Mammary epithelial cell (primary cell): Measurements from ENCODE around the gene SLC35E1.

Experiments
- CTCF ChIP-seq, 2 donors: IDR thresholded peaks in 1 of 2; conservative IDR thresholded peaks in 1 of 2; 2 replicates each; pipeline ENCODE4 v1.5.1; 2011 to 2012; ENCODE audit warnings: inconsistent platforms in 2 of 2, low read length in 2 of 2, mild to moderate bottlenecking in 2 of 2, control low read depth in 1 of 2, low read depth in 1 of 2; ENCODE audit not compliant: insufficient read depth in 1 of 2; ENCODE audit errors: extremely low read depth in 1 of 2
- EZH2 ChIP-seq: IDR thresholded peaks from 2 replicates; pipeline ENCODE4 v1.6.1; 2012; ENCODE audit warnings: low read length, inconsistent platforms, borderline replicate concordance

DNA sequence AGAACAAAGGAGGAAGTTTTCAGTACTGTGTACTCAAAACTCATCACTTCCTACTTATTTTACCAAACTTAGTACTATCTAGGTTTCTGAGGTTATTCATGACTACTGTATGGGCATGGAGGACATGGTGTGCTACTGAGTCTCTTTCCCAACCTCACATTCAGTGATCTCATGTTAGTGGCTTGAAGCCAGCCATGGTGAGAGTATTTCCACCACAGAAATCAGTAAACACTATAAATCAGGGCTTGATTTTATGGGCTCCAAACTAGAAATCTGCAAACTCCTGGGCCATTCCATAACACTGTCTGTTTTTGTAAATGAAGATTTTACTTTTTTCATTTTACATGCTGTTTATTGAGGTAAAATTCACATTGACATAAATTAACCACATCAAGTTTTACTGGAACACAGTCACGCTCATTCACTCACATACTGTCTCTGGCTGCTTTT is 36.1 kb upstream of the SLC35E1 start:
- TF ChIP-seq CTCF (conservative IDR thresholded peaks at IDR 0.05 in 1 of 2, IDR thresholded peaks at IDR 0.05 in 1 of 2; ENCODE audit: extremely low read depth in 1 of 2, insufficient read depth in 1 of 2, low read depth in 1 of 2, low read length in 2 of 2) (no peak), EZH2 (no peak)
